Calu3 (cell line): ENCODE measurements around the gene SAMD4A. TPM values are rescaled to one million over a fixed set of nuclear protein-coding genes. Genes with fewer than 3 reads are reported as not detected.

Experiments
- BruUV-seq: library from RNA; stranded (reverse); fragments of 400-500 nt; replicated peaks from 2 replicates; lab custom pipeline; 2021; lab: Mats Ljungman, UMichigan
- CTCF ChIA-PET: fragments of 300-600 bp; sonication (Branson Sonifier 250); formaldehyde crosslinking; loops from one replicate; lab custom pipeline; 2022; ENCODE audit warnings: antibody characterized with exemption; lab: Charles Lee
- DNase-seq: peaks from one replicate; pipeline ENCODE4 v3.0.0; 2022
- H3K27ac Mint-ChIP-seq: one replicate; pipeline ENCODE4 v1.8.0; 2022; ENCODE audit warnings: mixed read lengths; ENCODE audit not compliant: unreplicated experiment
- H3K27me3 Mint-ChIP-seq: one replicate; pipeline ENCODE4 v1.8.0; 2022; ENCODE audit warnings: mixed read lengths; ENCODE audit not compliant: unreplicated experiment
- H3K36me3 Mint-ChIP-seq: one replicate; pipeline ENCODE4 v1.8.0; 2022; ENCODE audit warnings: mild to moderate bottlenecking, moderate library complexity, mixed read lengths; ENCODE audit not compliant: insufficient read depth, unreplicated experiment
- H3K4me1 Mint-ChIP-seq: one replicate; pipeline ENCODE4 v1.8.0; 2022; ENCODE audit warnings: mild to moderate bottlenecking, low read depth, mixed read lengths; ENCODE audit not compliant: unreplicated experiment
- H3K4me3 Mint-ChIP-seq: one replicate; pipeline ENCODE4 v1.8.0; 2022; ENCODE audit warnings: mild to moderate bottlenecking, low read depth, moderate library complexity, mixed read lengths; ENCODE audit not compliant: unreplicated experiment
- H3K9me3 Mint-ChIP-seq: one replicate; pipeline ENCODE4 v1.8.0; 2022; ENCODE audit warnings: low read depth, mixed read lengths; ENCODE audit not compliant: unreplicated experiment
- intact Hi-C: fragments of 100-400 bp; cut with micrococcal nuclease; formaldehyde crosslinking; loops from one replicate; pipeline ENCODE4 v1.10.0; 2022; ENCODE audit not compliant: unreplicated experiment
- total RNA-seq: library from RNA; stranded (reverse); gene quantifications from 2 replicates; pipeline ENCODE4 v1.2.3, GENCODE V29; 2022
- TF ChIP-seq, protein P1 (sequence below): fragments of 200-600 bp; IDR thresholded peaks from one replicate; pipeline ENCODE4 v1.8.0; 2022; ENCODE audit warnings: antibody characterized with exemption; ENCODE audit not compliant: unreplicated experiment

The SAMD4A gene
- total RNA-seq, 1 experiment from 2014 or later, result 14.4 TPM

DNA sequence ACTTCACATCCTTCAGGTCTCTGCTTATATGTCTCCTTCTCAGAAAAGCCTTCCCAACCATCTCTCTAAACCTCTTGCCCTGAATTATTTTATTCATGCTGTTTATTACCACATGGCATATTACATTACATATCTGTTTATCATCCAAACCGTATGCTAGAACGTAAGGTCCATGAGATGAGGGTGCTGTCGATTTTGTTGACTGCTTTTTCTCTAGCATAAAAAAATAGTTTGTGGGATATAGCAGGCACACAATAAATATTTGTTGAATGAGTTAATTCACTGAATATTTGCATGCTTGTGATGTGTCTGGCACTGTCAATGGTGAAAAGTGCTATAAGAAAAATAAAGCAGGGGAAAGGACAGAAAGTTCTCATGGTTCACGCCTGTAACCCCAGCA, 22.9 kb downstream of the SAMD4A start:
- Mint-ChIP-seq H3K4me1 (peaks cover 13% of the 10 kb centered on the region), H3K36me3 (no peaks in the 10 kb centered on the region), H3K9me3 (no peaks in the 10 kb centered on the region), H3K4me3 (no peak overlapping the region), H3K27ac (no peak overlapping the region), H3K27me3 (no peaks in the 10 kb centered on the region)
- intact Hi-C loops, result no loop called here
- no TSS peak for BruUV-seq
- TF ChIP-seq, protein P1, sequence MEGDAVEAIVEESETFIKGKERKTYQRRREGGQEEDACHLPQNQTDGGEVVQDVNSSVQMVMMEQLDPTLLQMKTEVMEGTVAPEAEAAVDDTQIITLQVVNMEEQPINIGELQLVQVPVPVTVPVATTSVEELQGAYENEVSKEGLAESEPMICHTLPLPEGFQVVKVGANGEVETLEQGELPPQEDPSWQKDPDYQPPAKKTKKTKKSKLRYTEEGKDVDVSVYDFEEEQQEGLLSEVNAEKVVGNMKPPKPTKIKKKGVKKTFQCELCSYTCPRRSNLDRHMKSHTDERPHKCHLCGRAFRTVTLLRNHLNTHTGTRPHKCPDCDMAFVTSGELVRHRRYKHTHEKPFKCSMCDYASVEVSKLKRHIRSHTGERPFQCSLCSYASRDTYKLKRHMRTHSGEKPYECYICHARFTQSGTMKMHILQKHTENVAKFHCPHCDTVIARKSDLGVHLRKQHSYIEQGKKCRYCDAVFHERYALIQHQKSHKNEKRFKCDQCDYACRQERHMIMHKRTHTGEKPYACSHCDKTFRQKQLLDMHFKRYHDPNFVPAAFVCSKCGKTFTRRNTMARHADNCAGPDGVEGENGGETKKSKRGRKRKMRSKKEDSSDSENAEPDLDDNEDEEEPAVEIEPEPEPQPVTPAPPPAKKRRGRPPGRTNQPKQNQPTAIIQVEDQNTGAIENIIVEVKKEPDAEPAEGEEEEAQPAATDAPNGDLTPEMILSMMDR, result no peak
- CTCF ChIA-PET, result no interaction called here
- DNase-seq, result no peak

DNA sequence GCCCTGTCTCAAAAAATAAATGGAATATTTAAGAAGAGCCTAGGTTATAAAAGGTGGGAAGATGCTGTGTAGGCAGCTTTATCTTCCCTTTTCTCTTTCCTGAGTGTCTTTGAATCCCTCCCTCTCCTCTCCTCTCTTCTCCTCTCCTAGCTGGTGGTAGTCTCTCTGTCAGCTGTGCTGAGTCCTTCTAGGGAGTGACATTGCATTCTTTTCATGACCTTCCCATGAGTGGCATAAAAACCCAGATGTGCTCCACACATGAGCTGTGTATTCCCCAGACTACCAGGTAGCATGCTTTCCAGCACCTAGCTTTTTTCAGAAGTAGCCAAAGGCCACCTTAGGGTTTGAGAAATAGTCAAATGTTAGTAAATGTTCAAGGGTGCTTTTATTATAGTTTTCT, 23.6 kb downstream of the SAMD4A start:
- DNase-seq, result no peak
- no TSS peak for BruUV-seq
- no peaks in the 10 kb centered on the region for H3K27me3 Mint-ChIP-seq
- peaks cover 13% of the 10 kb centered on the region for H3K4me1 Mint-ChIP-seq
- CTCF ChIA-PET, result interaction anchor here (1.5 kb wide), 1 partner anchor 13 kb away, joined by 4 read pairs; no protein-coding TSS in a partner anchor
- no peaks in the 10 kb centered on the region for H3K9me3 Mint-ChIP-seq
- no peaks in the 10 kb centered on the region for H3K36me3 Mint-ChIP-seq
- intact Hi-C loops, result no loop called here
- H3K27ac Mint-ChIP-seq, result no peak overlapping the region
- TF ChIP-seq, protein P1, result no peak
- H3K4me3 Mint-ChIP-seq, result no peak overlapping the region

DNA sequence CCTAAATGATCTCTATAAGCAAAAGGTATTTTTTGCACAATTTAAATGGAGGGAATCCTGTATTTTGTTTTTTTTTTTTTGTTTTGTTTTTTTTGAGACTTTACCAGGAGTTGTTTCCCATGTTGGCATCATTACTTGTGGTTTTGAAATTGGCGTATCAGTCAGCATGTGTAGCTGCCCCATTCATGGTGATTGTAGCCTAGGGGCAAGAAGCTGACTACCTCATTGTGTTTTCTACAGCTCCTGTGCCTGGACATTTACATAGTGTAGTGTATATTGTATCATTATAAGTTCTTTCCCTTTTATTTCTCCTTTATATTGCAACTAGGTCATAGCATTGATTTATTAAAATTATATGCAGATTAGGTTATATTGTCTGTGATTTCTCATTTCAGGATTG, 24.5 kb downstream of the SAMD4A start:
- Mint-ChIP-seq H3K27me3 (no peaks in the 10 kb centered on the region), H3K4me3 (no peak overlapping the region), H3K9me3 (no peaks in the 10 kb centered on the region), H3K27ac (no peak overlapping the region), H3K36me3 (no peaks in the 10 kb centered on the region), H3K4me1 (peaks cover 13% of the 10 kb centered on the region)
- no peak for DNase-seq
- CTCF ChIA-PET, result interaction anchor here (1.5 kb wide), 1 partner anchor 14 kb away, joined by 4 read pairs; no protein-coding TSS in a partner anchor
- TF ChIP-seq, protein P1, result no peak
- no TSS peak for BruUV-seq
- intact Hi-C loops, result no loop called here

DNA sequence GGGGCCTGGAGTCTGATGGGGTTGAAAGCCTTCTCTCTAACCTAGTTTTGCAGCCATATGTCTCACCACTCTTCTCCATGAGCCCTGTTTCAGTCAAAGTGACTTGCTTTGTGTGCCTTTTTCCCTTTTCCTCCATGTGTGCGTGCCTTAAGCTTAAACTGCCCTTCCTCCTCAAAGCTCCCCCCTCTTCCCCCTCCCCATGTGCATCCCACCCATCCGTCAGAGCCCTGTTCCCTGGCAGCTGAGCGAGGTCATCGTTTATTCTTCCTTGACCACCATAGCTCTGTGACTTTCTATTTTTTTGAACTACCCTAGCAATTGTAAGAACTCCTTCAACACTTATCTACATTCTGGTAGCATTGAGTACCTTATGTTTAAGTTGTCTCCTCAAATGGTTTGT, 24.9 kb downstream of the SAMD4A start:
- H3K27me3 Mint-ChIP-seq, result no peaks in the 10 kb centered on the region
- peaks cover 13% of the 10 kb centered on the region for H3K4me1 Mint-ChIP-seq
- H3K9me3 Mint-ChIP-seq, result no peaks in the 10 kb centered on the region
- H3K36me3 Mint-ChIP-seq, result no peaks in the 10 kb centered on the region
- H3K27ac Mint-ChIP-seq, result no peak overlapping the region
- intact Hi-C loops, result no loop called here
- no peak overlapping the region for H3K4me3 Mint-ChIP-seq
- TF ChIP-seq, protein P1, result no peak
- BruUV-seq, result no TSS peak
- DNase-seq, result no peak
- CTCF ChIA-PET, result interaction anchor here (1.5 kb wide), 1 partner anchor 15 kb away, joined by 4 read pairs; no protein-coding TSS in a partner anchor
